HG03342 (cell line): ENCODE data around the gene ELMOD1.

Experiments used
- ATAC-seq: cut with Tn5 transposase; IDR thresholded peaks from one replicate; pipeline ENCODE4 v1.9.1; 2021; ENCODE audit warnings: mild to moderate bottlenecking, moderate library complexity; ENCODE audit not compliant: unreplicated experiment

The ELMOD1 gene

GRCh38 chr11:107683807-107684206 is 92.9 kb downstream of the ELMOD1 start:
- ATAC-seq, result peak; percentile 61

GRCh38 chr11:107688322-107688918 is 97.5 kb downstream of the ELMOD1 start:
- ATAC-seq, result no peak

GRCh38 chr11:107689317-107690202 is 98.6 kb downstream of the ELMOD1 start:
- ATAC-seq, result peak; percentile 61

GRCh38 chr11:107691000-107691750 is 100.2 kb downstream of the ELMOD1 start:
- no peak for ATAC-seq

- no peak for ATAC-seq
Observed at GRCh38 chr11:107695446-107695845, 104.5 kb downstream of the ELMOD1 start.

GRCh38 chr11:107696140-107696539 is 105.2 kb downstream of the ELMOD1 start:
- ATAC-seq, result no peak

- ATAC-seq, result no peak
Observed at GRCh38 chr11:107697291-107697690, 106.3 kb downstream of the ELMOD1 start.

- no peak for ATAC-seq
Observed at GRCh38 chr11:107699371-107700285, 108.7 kb downstream of the ELMOD1 start.

- no peak for ATAC-seq
Observed at GRCh38 chr11:107702109-107702660, 111.2 kb downstream of the ELMOD1 start.

- ATAC-seq, result no peak
Observed at GRCh38 chr11:107702723-107703122, 111.8 kb downstream of the ELMOD1 start.

GRCh38 chr11:107704451-107704850 is 113.5 kb downstream of the ELMOD1 start:
- no peak for ATAC-seq

GRCh38 chr11:107705027-107705426 is 114.1 kb downstream of the ELMOD1 start:
- no peak for ATAC-seq

GRCh38 chr11:107706531-107706930 is 115.6 kb downstream of the ELMOD1 start:
- ATAC-seq, result no peak

GRCh38 chr11:107707215-107707671 is 116.3 kb downstream of the ELMOD1 start:
- ATAC-seq, result no peak

- no peak for ATAC-seq
Observed at GRCh38 chr11:107707807-107708206, 116.9 kb downstream of the ELMOD1 start.

- ATAC-seq, result no peak
Observed at GRCh38 chr11:107708792-107709191, 117.8 kb downstream of the ELMOD1 start.

GRCh38 chr11:107710301-107710700 is 119.4 kb downstream of the ELMOD1 start:
- no peak for ATAC-seq

- ATAC-seq, result no peak
Observed at GRCh38 chr11:107711861-107712755, 121.2 kb downstream of the ELMOD1 start, which contains the start of gene SLN. TSS of gene SLN (minus strand) at chr11:107712056.

- ATAC-seq, result no peak
Observed at GRCh38 chr11:107713009-107713408, 122.1 kb downstream of the ELMOD1 start.
